ENCODE results near the gene NEK6.

NEK6 gene

GRCh38 chr9:124322618-124323432, 65.1 kb downstream of the NEK6 start:
- H3K4me1 Mint-ChIP-seq = peaks cover 47% of the 10 kb centered on the region
- H3K27me3 Mint-ChIP-seq = no peaks in the 10 kb centered on the region
- H3K4me3 Mint-ChIP-seq = no peak overlapping the region
- H3K9me3 Mint-ChIP-seq = no peaks in the 10 kb centered on the region
- ATAC-seq = no peak
- peaks cover 52% of the 10 kb centered on the region for H3K36me3 Mint-ChIP-seq
- H3K27ac Mint-ChIP-seq = peak overlapping the region; percentile 80

GRCh38 chr9:124323904-124324303, 66.2 kb downstream of the NEK6 start:
- Mint-ChIP-seq H3K27me3 (no peaks in the 10 kb centered on the region), H3K4me3 (no peak overlapping the region), H3K27ac (peak overlapping the region; percentile 80), H3K4me1 (peaks cover 47% of the 10 kb centered on the region), H3K9me3 (no peaks in the 10 kb centered on the region), H3K36me3 (peaks cover 54% of the 10 kb centered on the region)
- ATAC-seq = no peak

DNA sequence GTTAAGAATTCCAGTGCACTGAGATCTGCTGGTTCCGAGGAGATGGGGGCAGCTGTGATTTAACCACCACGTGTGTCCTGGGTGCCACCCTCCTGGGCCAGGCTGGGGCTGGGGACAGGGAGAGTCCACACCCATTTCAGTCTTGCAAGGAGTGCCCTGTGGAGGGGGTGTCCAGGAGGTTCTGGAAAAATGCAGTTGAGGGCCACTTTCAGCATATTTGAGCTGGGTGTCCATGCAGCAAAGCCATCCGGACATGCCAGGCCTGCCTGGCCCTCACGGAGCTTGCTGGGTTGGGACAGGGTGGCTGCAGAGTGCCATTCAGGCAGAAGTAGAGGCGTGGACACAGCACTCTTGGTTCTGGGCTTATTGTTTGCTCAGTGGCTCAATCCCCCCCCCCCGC, 68.1 kb downstream of the NEK6 start:
- Mint-ChIP-seq H3K4me3 (no peak overlapping the region), H3K9me3 (no peaks in the 10 kb centered on the region), H3K4me1 (peaks cover 34% of the 10 kb centered on the region), H3K27me3 (no peaks in the 10 kb centered on the region), H3K36me3 (peaks cover 48% of the 10 kb centered on the region), H3K27ac (peak overlapping the region; percentile 80)
- ATAC-seq = no peak

DNA sequence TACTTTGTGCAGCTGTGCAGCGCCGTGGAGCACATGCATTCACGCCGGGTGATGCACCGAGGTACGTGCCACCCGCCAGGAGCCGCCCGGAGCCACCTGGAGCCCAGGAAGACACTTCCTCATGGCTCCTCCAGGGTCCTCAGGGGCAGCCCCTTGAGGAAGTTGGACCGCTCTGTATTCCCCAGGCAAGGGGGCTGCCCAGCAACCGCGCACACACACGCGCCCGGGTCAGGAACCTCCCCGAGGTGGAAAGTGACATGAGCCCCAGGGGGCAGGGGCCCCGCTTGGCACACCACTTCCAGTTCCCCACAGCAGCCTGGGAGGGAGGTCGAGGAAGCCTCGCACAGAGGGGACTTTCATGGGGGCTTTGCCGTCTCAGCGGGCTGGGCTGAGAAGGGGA, 68.6 kb downstream of the NEK6 start:
- H3K36me3 Mint-ChIP-seq = peaks cover 50% of the 10 kb centered on the region
- no peak overlapping the region for H3K4me3 Mint-ChIP-seq
- H3K27me3 Mint-ChIP-seq = no peaks in the 10 kb centered on the region
- no peaks in the 10 kb centered on the region for H3K9me3 Mint-ChIP-seq
- peak; percentile 35 for ATAC-seq
- peak overlapping the region; percentile 80 for H3K27ac Mint-ChIP-seq
- peaks cover 34% of the 10 kb centered on the region for H3K4me1 Mint-ChIP-seq

DNA sequence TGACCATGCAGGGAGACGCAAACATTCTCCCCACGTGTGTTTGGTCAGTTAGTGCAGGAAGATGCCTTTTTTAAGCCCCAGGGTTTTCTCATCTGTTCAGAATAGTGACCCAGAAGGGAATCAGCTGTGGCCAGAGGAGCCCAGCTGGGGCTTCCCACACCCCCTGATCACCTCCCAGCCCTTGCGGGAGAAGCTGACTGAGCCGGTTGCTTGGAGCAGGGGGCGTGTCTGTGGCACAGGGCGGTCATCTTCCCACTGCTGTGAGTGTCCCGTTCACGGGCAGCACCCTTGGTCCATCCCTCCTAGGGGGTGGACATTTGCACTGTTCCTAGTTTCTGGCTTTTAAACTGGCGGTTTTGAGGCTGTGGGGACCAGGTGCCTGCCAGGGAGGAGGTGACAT, 69.7 kb downstream of the NEK6 start:
- ATAC-seq = no peak
- Mint-ChIP-seq H3K27ac (peak overlapping the region; percentile 80), H3K27me3 (no peaks in the 10 kb centered on the region), H3K4me1 (peaks cover 31% of the 10 kb centered on the region), H3K36me3 (peaks cover 48% of the 10 kb centered on the region), H3K9me3 (no peaks in the 10 kb centered on the region), H3K4me3 (no peak overlapping the region)

- H3K27me3 Mint-ChIP-seq = no peaks in the 10 kb centered on the region
- peak overlapping the region; percentile 80 for H3K27ac Mint-ChIP-seq
- H3K4me1 Mint-ChIP-seq = peaks cover 23% of the 10 kb centered on the region
- no peaks in the 10 kb centered on the region for H3K9me3 Mint-ChIP-seq
- ATAC-seq = no peak
- H3K4me3 Mint-ChIP-seq = no peak overlapping the region
- H3K36me3 Mint-ChIP-seq = peaks cover 48% of the 10 kb centered on the region
Observed at GRCh38 chr9:124328285-124328684, 70.5 kb downstream of the NEK6 start.

DNA sequence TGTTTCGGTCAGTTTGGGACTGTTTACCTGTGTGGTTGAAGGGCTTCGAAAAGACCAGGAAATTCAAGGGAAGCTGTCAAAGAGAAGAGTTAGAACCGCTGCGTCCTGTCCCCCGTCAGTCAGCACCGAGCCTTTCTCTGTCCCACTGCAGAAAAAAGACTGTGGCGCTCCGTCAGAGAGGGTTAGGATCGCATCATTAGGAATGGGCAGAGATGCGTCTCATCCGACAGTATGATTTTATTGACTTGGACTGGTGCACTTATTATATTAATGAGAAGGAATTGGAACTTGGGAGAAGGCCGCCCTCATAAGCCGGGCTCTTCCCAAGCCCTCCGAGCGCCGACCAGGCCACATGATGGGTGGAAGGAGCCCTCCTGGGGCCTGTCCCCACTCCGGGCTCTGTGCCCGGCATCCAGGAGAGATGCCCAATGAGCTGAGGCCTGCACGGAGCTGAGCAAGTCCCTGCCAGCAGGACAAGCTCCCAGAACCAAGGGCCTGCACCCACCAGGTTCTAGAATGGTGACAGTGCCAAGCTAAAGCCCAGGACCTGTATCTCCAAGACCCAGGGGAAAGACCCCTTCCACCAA, 71.5 kb downstream of the NEK6 start:
- no peaks in the 10 kb centered on the region for H3K27me3 Mint-ChIP-seq
- H3K36me3 Mint-ChIP-seq = peaks cover 51% of the 10 kb centered on the region
- H3K4me1 Mint-ChIP-seq = peaks cover 14% of the 10 kb centered on the region
- no peak for ATAC-seq
- no peak overlapping the region for H3K27ac Mint-ChIP-seq
- H3K4me3 Mint-ChIP-seq = no peak overlapping the region
- H3K9me3 Mint-ChIP-seq = no peaks in the 10 kb centered on the region

GRCh38 chr9:124330011-124330697, 72.4 kb downstream of the NEK6 start:
- Mint-ChIP-seq H3K4me1 (peaks cover 6% of the 10 kb centered on the region), H3K4me3 (no peak overlapping the region), H3K9me3 (no peaks in the 10 kb centered on the region), H3K27ac (peak overlapping the region; percentile 47), H3K27me3 (no peaks in the 10 kb centered on the region), H3K36me3 (peaks cover 59% of the 10 kb centered on the region)
- no peak for ATAC-seq

DNA sequence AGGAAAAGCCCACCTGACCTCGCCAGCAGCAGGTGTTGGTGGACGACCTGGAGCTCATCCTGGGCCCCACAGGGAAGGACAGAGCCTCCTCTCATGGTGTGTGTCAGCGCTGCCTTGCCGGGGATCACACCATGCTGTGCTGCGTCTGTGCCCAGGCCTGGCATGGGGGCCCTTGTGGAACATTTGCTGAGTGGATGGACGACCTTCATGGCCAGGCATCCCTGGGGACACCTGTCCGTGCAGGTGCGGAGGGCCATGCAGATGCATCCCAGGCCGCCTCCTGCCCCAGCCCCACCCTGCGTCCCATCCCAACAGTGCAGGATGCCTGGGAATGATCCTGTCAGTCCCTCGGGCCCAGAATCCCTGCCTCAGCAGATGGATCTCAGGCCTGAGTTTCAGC, 73.8 kb downstream of the NEK6 start:
- ATAC-seq = no peak
- Mint-ChIP-seq H3K4me1 (no peaks in the 10 kb centered on the region), H3K27ac (no peak overlapping the region), H3K9me3 (no peaks in the 10 kb centered on the region), H3K27me3 (no peaks in the 10 kb centered on the region), H3K4me3 (no peak overlapping the region), H3K36me3 (peaks cover 73% of the 10 kb centered on the region)

- peak overlapping the region; percentile 40 for H3K27ac Mint-ChIP-seq
- no peak for ATAC-seq
- no peaks in the 10 kb centered on the region for H3K4me1 Mint-ChIP-seq
- H3K36me3 Mint-ChIP-seq = peaks cover 76% of the 10 kb centered on the region
- no peaks in the 10 kb centered on the region for H3K27me3 Mint-ChIP-seq
- H3K4me3 Mint-ChIP-seq = no peak overlapping the region
- no peaks in the 10 kb centered on the region for H3K9me3 Mint-ChIP-seq
Observed at GRCh38 chr9:124332361-124333202, 74.8 kb downstream of the NEK6 start.

GRCh38 chr9:124333203-124333579, 75.4 kb downstream of the NEK6 start:
- Mint-ChIP-seq H3K4me1 (no peaks in the 10 kb centered on the region), H3K9me3 (no peaks in the 10 kb centered on the region), H3K27ac (peak overlapping the region; percentile 40), H3K4me3 (no peak overlapping the region), H3K36me3 (peaks cover 76% of the 10 kb centered on the region), H3K27me3 (no peaks in the 10 kb centered on the region)
- ATAC-seq = no peak

- Mint-ChIP-seq H3K27me3 (no peaks in the 10 kb centered on the region), H3K4me3 (no peak overlapping the region), H3K36me3 (peaks cover 85% of the 10 kb centered on the region), H3K4me1 (no peaks in the 10 kb centered on the region), H3K9me3 (no peaks in the 10 kb centered on the region), H3K27ac (no peak overlapping the region)
- ATAC-seq = no peak
Observed at GRCh38 chr9:124334568-124335319, 77.0 kb downstream of the NEK6 start.

GRCh38 chr9:124335320-124335707, 77.6 kb downstream of the NEK6 start:
- peaks cover 83% of the 10 kb centered on the region for H3K36me3 Mint-ChIP-seq
- no peak overlapping the region for H3K4me3 Mint-ChIP-seq
- H3K27ac Mint-ChIP-seq = no peak overlapping the region
- no peak for ATAC-seq
- no peaks in the 10 kb centered on the region for H3K27me3 Mint-ChIP-seq
- no peaks in the 10 kb centered on the region for H3K9me3 Mint-ChIP-seq
- H3K4me1 Mint-ChIP-seq = no peaks in the 10 kb centered on the region

DNA sequence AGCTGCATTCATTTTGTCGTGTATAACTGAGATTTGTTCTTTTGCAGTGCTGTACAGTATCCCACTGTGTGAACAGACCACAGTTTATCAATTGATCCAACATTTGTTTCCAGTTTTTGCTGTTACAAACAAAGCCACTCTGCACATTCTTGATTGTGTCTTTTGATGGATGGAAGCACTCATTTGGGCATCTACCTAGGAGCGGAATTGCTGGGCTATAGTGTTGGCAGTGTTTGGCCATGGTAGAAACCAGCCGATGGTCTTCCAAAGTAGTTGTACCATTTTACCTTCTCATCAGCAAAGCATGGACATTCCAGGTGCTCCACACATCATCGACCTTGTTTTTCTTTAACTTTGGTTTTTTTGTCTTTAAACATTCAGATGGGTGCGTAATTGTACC, 79.8 kb downstream of the NEK6 start:
- H3K27ac Mint-ChIP-seq = no peak overlapping the region

More for the DNA sequence above, 79.8 kb downstream of the NEK6 start:
- ATAC-seq = no peak
- Mint-ChIP-seq H3K36me3 (peaks cover 93% of the 10 kb centered on the region), H3K9me3 (no peaks in the 10 kb centered on the region), H3K4me1 (no peaks in the 10 kb centered on the region), H3K4me3 (no peak overlapping the region), H3K27me3 (no peaks in the 10 kb centered on the region)
